ENCODE measurements around the gene CMBL. TPM values are rescaled to one million over a fixed set of nuclear protein-coding genes. Genes with fewer than 3 reads are reported as not detected.
"Not testable (repeated sequence)": the region's sequence is repeated elsewhere in the genome, so short reads cannot be mapped to it uniquely, and the experiment has no call there.

The CMBL gene
- total RNA-seq, 2 donors from 2014 or later = 10.4 to 20.5 TPM

- Mint-ChIP-seq H3K36me3 (ENCODE audit: low read depth) (no peaks in the 10 kb centered on the region), H3K27ac (peak overlapping the region; percentile 24), H3K4me3 (no peak overlapping the region), H3K9me3 (no peaks in the 10 kb centered on the region), H3K4me1 (peaks cover 11% of the 10 kb centered on the region), H3K27me3 (ENCODE audit: insufficient read depth) (no peaks in the 10 kb centered on the region)
- no peak overlapping the region for H3K4me3 ChIP-seq (ENCODE audit: low read length)
- TF ChIP-seq CTCF (conservative IDR thresholded peaks at IDR 0.05) = no peak
- no peaks in the 10 kb centered on the region for H3K4me1 ChIP-seq (ENCODE audit: control insufficient read depth, insufficient read depth, low read length)
- H3K27ac ChIP-seq (ENCODE audit: low read depth, low read length) = no peak overlapping the region
- no peak overlapping the region for H3K9ac ChIP-seq (ENCODE audit: extremely low read depth, low read length, poor library complexity, severe bottlenecking)
- H3K9me3 ChIP-seq (ENCODE audit: control insufficient read depth, low read length) = no peaks in the 10 kb centered on the region
- H3K36me3 ChIP-seq (ENCODE audit: control insufficient read depth, insufficient read depth, low read length) = no peaks in the 10 kb centered on the region
- 92 to 93% methylated on average over 7 to 9 of the region's 9 CpGs for WGBS, 2 experiments (ENCODE audit: insufficient coverage in 1 of 2, insufficient read length in 1 of 2)
- H3K27me3 ChIP-seq (ENCODE audit: control insufficient read depth, insufficient read depth, low read length, poor library complexity, severe bottlenecking) = no peaks in the 10 kb centered on the region
- no peak for DNase-seq
Measured at GRCh38 chr5:10275991-10276390, 31.7 kb downstream of the CMBL start.

GRCh38 chr5:10275460-10275859, 32.2 kb downstream of the CMBL start:
- DNase-seq = no peak
- H3K4me3 Mint-ChIP-seq = no peak overlapping the region
- H3K36me3 ChIP-seq (ENCODE audit: control insufficient read depth, insufficient read depth, low read length) = no peaks in the 10 kb centered on the region
- no peak for TF ChIP-seq CTCF (conservative IDR thresholded peaks at IDR 0.05)
- no peaks in the 10 kb centered on the region for H3K9me3 Mint-ChIP-seq
- no peaks in the 10 kb centered on the region for H3K4me1 ChIP-seq (ENCODE audit: control insufficient read depth, insufficient read depth, low read length)
- peaks cover 16% of the 10 kb centered on the region for H3K4me1 Mint-ChIP-seq
- H3K27me3 ChIP-seq (ENCODE audit: control insufficient read depth, insufficient read depth, low read length, poor library complexity, severe bottlenecking) = no peaks in the 10 kb centered on the region
- no peaks in the 10 kb centered on the region for H3K36me3 Mint-ChIP-seq (ENCODE audit: low read depth)
- WGBS, 2 experiments (ENCODE audit: insufficient coverage in 1 of 2, insufficient read length in 1 of 2) = 86 to 88% methylated on average over 9 to 10 of the region's 10 CpGs
- no peaks in the 10 kb centered on the region for H3K27me3 Mint-ChIP-seq (ENCODE audit: insufficient read depth)
- H3K27ac Mint-ChIP-seq = peak overlapping the region; percentile 75
- no peak overlapping the region for H3K4me3 ChIP-seq (ENCODE audit: low read length)
- H3K9me3 ChIP-seq (ENCODE audit: control insufficient read depth, low read length) = no peaks in the 10 kb centered on the region
- no peak overlapping the region for H3K27ac ChIP-seq (ENCODE audit: low read depth, low read length)
- H3K9ac ChIP-seq (ENCODE audit: extremely low read depth, low read length, poor library complexity, severe bottlenecking) = no peak overlapping the region

GRCh38 chr5:10272875-10273209, 34.9 kb downstream of the CMBL start:
- Mint-ChIP-seq H3K27ac (peak overlapping the region; percentile 9), H3K4me1 (peaks cover 21% of the 10 kb centered on the region)
- not testable (repeated sequence) for H3K4me1 ChIP-seq (ENCODE audit: control insufficient read depth, insufficient read depth, low read length); H3K36me3 ChIP-seq (ENCODE audit: control insufficient read depth, insufficient read depth, low read length); H3K27me3 Mint-ChIP-seq (ENCODE audit: insufficient read depth); H3K36me3 Mint-ChIP-seq (ENCODE audit: low read depth); H3K9ac ChIP-seq (ENCODE audit: extremely low read depth, low read length, poor library complexity, severe bottlenecking); H3K9me3 ChIP-seq (ENCODE audit: control insufficient read depth, low read length); H3K27ac ChIP-seq (ENCODE audit: low read depth, low read length); H3K27me3 ChIP-seq (ENCODE audit: control insufficient read depth, insufficient read depth, low read length, poor library complexity, severe bottlenecking); H3K4me3 ChIP-seq (ENCODE audit: low read length); H3K4me3 Mint-ChIP-seq; DNase-seq; H3K9me3 Mint-ChIP-seq
- 90 to 100% methylated on average over 3 to 5 of the region's 6 CpGs for WGBS, 2 experiments (ENCODE audit: insufficient coverage in 1 of 2, insufficient read length in 1 of 2)
